Vagina (tissue), 2 donors: ENCODE data around the gene MACROD2. TPM values are rescaled to one million over a fixed set of nuclear protein-coding genes. Genes with fewer than 3 reads are reported as not detected.

Experiments used
- DNase-seq, 2 donors: peaks; one replicate each; pipeline ENCODE4 v3.0.0-alpha.2; 2017; ENCODE audit errors: extremely low spot score in 2 of 2
- H3K27ac ChIP-seq: fragments of 200-600 bp; sonication (generic); one replicate; pipeline ENCODE4 v1.5.1; 2019
- H3K27me3 ChIP-seq: fragments of 200-600 bp; sonication (generic); one replicate; pipeline ENCODE4 v1.5.1; 2019
- H3K36me3 ChIP-seq, 2 donors: fragments of 200-600 bp; sonication (generic); one replicate each; pipeline ENCODE4 v1.5.1; 2017 to 2019
- H3K4me1 ChIP-seq: fragments of 200-600 bp; sonication (generic); one replicate; pipeline ENCODE4 v1.5.1; 2019
- H3K4me3 ChIP-seq, 2 donors: fragments of 200-600 bp; sonication (generic); 1 replicate in 1 of 2; 2 replicates in 1 of 2; pipeline ENCODE4 v1.5.1; 2016 to 2019
- H3K9me3 ChIP-seq: fragments of 200-600 bp; sonication (generic); one replicate; pipeline ENCODE4 v1.5.1; 2019
- POLR2A ChIP-seq, 2 donors: fragments of 450-650 bp; IDR thresholded peaks; one replicate each; pipeline ENCODE4 v1.6.1; 2017; ENCODE audit warnings: antibody characterized with exemption in 2 of 2, mild to moderate bottlenecking in 2 of 2, moderate library complexity in 2 of 2
- POLR2AphosphoS5 ChIP-seq, 2 donors: sonication (generic); formaldehyde crosslinking; IDR thresholded peaks; one replicate each; pipeline ENCODE4 v1.9.0; 2017; ENCODE audit warnings: antibody characterized with exemption in 2 of 2, mild to moderate bottlenecking in 2 of 2, low read depth in 1 of 2; ENCODE audit not compliant: insufficient read depth in 1 of 2
- intact Hi-C: fragments of 100-400 bp; cut with DNase I; formaldehyde crosslinking; loops from one replicate; pipeline ENCODE4 v1.15.1; 2023
- total RNA-seq: library from RNA; depleted of rRNA; stranded (reverse); fragments of >200 nt; gene quantifications from one replicate; pipeline ENCODE4 v1.2.3, GENCODE V29; 2016
- TF ChIP-seq, protein P1 (sequence below), 3 experiments: fragments of 450-650 bp in 2 of 3; fragments of 200-600 bp in 1 of 3; sonication (generic) in 1 of 3; IDR thresholded peaks; one replicate each; pipeline ENCODE4 v1.5.1; 2017 to 2019; ENCODE audit warnings: antibody characterized with exemption in 3 of 3, mild to moderate bottlenecking in 2 of 3, moderate library complexity in 2 of 3

The MACROD2 gene
- total RNA-seq, 1 donor from 2014 or later = 12.5 TPM

DNA sequence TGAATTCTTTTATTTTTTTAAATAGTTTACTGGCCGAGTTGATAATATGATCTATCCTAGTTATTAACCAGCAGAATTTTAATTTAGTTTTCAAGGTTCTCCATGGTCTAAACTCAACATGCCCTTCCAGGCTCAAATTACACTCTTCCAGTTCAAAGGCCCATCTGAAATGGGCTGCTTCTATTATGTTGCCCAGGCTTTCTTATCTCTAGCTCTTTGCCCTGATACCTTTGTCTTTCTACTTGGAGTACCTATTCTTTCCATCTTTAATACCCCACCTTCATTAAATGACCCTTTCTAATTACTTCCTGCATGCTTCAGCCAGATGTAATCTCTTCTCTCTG is 883.3 kb downstream of the MACROD2 start:
- intact Hi-C loops = no loop called here
- H3K36me3 ChIP-seq = no peaks in the 10 kb centered on the region
- H3K4me1 ChIP-seq = peaks cover 6% of the 10 kb centered on the region

DNA sequence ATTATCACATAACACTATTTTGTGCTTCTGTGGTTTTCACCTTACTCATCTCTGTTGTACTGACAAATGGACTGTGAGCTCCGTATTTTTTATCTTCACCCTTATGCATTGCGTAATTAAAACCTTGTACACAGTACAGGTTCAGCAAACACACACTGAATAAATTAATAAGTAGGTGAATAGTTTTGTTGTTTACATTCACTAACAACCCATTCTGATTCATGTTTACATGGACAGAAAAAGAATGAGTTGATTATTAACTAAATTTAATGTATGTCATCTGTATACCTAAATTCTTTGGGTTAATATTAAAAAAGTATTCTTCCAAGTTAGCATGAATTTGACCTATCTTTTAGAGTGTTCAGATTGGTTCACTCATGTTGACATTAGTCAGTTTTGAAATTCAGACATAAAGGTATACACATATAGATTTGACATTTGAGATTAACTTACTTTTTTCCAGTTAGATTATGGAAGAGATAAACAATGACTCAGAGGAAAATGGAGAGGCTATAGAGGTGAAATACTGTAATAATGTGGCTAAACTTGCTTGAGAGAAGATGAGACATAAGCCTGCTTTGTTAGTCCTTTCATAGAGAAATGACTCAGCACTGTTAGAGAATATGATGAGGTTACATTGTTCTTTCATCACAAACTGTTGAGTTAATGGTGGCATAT is 883.8 kb downstream of the MACROD2 start:
- Histone ChIP-seq H3K36me3 (no peaks in the 10 kb centered on the region), H3K4me3 (no peak overlapping the region), H3K4me1 (peaks cover 6% of the 10 kb centered on the region), H3K27me3 (no peaks in the 10 kb centered on the region), H3K27ac (no peak overlapping the region), H3K9me3 (no peaks in the 10 kb centered on the region)
- intact Hi-C loops = no loop called here
- TF ChIP-seq POLR2AphosphoS5 (IDR thresholded peaks at IDR 0.05; ENCODE audit: insufficient read depth in 1 of 2, low read depth in 1 of 2) (peak in 1 of 2 donors; percentile 77), POLR2A (IDR thresholded peaks at IDR 0.05) (no peak)
- DNase-seq = no peak

More for the DNA sequence above, 883.3 kb downstream of the MACROD2 start:
- TF ChIP-seq POLR2A (IDR thresholded peaks at IDR 0.05) = no peak
- TF ChIP-seq, protein P1, sequence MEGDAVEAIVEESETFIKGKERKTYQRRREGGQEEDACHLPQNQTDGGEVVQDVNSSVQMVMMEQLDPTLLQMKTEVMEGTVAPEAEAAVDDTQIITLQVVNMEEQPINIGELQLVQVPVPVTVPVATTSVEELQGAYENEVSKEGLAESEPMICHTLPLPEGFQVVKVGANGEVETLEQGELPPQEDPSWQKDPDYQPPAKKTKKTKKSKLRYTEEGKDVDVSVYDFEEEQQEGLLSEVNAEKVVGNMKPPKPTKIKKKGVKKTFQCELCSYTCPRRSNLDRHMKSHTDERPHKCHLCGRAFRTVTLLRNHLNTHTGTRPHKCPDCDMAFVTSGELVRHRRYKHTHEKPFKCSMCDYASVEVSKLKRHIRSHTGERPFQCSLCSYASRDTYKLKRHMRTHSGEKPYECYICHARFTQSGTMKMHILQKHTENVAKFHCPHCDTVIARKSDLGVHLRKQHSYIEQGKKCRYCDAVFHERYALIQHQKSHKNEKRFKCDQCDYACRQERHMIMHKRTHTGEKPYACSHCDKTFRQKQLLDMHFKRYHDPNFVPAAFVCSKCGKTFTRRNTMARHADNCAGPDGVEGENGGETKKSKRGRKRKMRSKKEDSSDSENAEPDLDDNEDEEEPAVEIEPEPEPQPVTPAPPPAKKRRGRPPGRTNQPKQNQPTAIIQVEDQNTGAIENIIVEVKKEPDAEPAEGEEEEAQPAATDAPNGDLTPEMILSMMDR (IDR thresholded peaks at IDR 0.05) = no peak
- no peak for TF ChIP-seq POLR2AphosphoS5 (IDR thresholded peaks at IDR 0.05; ENCODE audit: insufficient read depth in 1 of 2, low read depth in 1 of 2)
- H3K27ac ChIP-seq = no peak overlapping the region
- DNase-seq = no peak
- H3K4me3 ChIP-seq = no peak overlapping the region
- H3K27me3 ChIP-seq = no peaks in the 10 kb centered on the region
- no peaks in the 10 kb centered on the region for H3K9me3 ChIP-seq

DNA sequence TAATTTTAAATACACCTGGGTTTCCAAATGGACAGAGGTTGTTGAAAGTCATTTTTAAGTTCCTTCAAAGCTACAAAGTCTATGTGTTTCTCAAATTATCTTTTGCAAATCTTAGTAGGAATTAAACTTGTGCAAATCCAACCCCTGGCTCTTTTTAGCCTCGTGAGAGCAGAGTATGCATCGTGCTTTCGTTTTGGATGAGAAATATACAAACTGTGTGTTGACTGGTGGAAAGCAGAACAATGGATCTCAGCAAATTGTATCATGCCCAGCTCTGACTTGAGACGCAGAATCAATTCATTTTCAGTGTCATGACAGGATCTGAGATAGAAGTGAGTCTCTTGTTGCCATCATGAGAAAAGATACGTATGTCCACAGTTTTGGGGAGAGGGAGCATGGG is 884.5 kb downstream of the MACROD2 start:
- Histone ChIP-seq H3K4me3 (no peak overlapping the region), H3K36me3 (no peaks in the 10 kb centered on the region), H3K4me1 (peaks cover 6% of the 10 kb centered on the region), H3K27ac (no peak overlapping the region), H3K27me3 (no peaks in the 10 kb centered on the region), H3K9me3 (no peaks in the 10 kb centered on the region)
- intact Hi-C loops = no loop called here
- no peak for DNase-seq
- TF ChIP-seq, protein P1 (IDR thresholded peaks at IDR 0.05) = no peak
- no peak for TF ChIP-seq POLR2AphosphoS5 (IDR thresholded peaks at IDR 0.05; ENCODE audit: insufficient read depth in 1 of 2, low read depth in 1 of 2)
- TF ChIP-seq POLR2A (IDR thresholded peaks at IDR 0.05) = no peak

DNA sequence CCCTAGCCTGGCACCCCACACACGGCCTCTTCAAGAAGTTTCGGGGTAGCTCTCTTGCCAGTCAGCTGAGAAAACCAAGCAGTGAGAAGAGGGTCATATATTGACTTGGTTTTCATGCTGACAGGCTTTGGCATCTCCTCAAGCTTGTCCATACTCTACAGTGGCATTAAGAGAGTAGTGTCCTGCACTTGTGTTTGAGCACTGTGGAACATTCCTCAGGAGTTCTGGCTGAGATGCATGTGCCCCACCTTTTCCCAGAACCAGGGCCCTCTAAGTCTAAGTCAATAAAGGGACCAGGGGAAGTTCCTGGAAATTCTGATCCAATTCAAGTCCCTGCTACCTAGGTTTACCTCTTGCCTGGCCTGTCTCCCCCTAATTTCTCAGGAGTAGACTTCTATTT is 886.2 kb downstream of the MACROD2 start:
- Histone ChIP-seq H3K36me3 (no peaks in the 10 kb centered on the region), H3K27ac (no peak overlapping the region), H3K9me3 (no peaks in the 10 kb centered on the region), H3K4me3 (no peak overlapping the region), H3K27me3 (no peaks in the 10 kb centered on the region), H3K4me1 (peaks cover 6% of the 10 kb centered on the region)
- intact Hi-C loops = no loop called here
- TF ChIP-seq POLR2AphosphoS5 (IDR thresholded peaks at IDR 0.05; ENCODE audit: insufficient read depth in 1 of 2, low read depth in 1 of 2) (no peak), POLR2A (IDR thresholded peaks at IDR 0.05) (no peak)
- TF ChIP-seq, protein P1 (IDR thresholded peaks at IDR 0.05) = no peak
- DNase-seq = no peak

DNA sequence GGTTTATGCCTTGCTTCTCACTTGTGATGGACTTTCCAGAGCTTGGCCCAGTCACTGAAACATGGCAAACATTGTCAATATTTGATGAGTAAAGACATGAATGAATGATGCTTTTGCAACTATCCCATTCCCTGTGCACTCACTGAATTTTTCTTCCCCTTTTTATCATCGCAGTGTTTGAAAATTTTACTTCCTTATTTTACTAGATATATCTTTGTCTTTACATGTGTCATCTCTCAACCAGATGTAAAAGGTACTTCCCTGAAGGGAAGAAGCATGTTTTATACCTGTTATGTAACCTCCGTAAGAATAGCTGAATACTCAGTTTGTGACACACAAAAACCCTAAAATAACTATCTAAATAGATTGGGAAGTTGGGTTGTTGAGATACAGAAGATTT is 886.8 kb downstream of the MACROD2 start:
- TF ChIP-seq POLR2A (IDR thresholded peaks at IDR 0.05) = no peak
- Histone ChIP-seq H3K4me3 (no peak overlapping the region), H3K27ac (no peak overlapping the region), H3K27me3 (no peaks in the 10 kb centered on the region), H3K4me1 (peaks cover 6% of the 10 kb centered on the region), H3K9me3 (no peaks in the 10 kb centered on the region), H3K36me3 (no peaks in the 10 kb centered on the region)
- intact Hi-C loops = no loop called here
- DNase-seq = no peak

DNA sequence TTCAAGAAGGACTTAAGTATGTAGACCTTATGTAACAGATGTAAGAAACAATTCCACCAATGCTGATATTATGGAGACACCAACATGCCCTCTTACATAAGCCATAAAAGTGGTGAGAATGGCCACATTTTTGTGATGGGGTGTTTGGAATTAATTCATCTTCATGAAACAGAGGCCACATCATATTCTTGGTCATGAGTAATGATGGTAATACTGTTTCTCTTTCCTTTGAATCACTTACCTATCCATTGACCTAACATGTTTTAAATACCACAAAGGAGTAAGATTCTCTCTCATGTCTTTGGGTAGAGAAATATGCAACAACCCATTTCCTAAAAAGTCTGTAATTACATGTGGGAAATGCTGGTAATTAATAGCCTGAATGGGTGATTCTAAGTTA is 887.5 kb downstream of the MACROD2 start:
- H3K4me3 ChIP-seq = no peak overlapping the region
- no peaks in the 10 kb centered on the region for H3K36me3 ChIP-seq
- no peaks in the 10 kb centered on the region for H3K27me3 ChIP-seq
- no peak overlapping the region for H3K27ac ChIP-seq
- peaks cover 6% of the 10 kb centered on the region for H3K4me1 ChIP-seq
- intact Hi-C loops = no loop called here
- no peaks in the 10 kb centered on the region for H3K9me3 ChIP-seq
- DNase-seq = no peak
- TF ChIP-seq POLR2A (IDR thresholded peaks at IDR 0.05) = no peak
- no peak for TF ChIP-seq POLR2AphosphoS5 (IDR thresholded peaks at IDR 0.05; ENCODE audit: insufficient read depth in 1 of 2, low read depth in 1 of 2)
- TF ChIP-seq, protein P1 (IDR thresholded peaks at IDR 0.05) = no peak
